ENCODE data around the gene ATG13. TPM values are rescaled to one million over a fixed set of nuclear protein-coding genes. Genes with fewer than 3 reads are reported as not detected.
A peak's percentile ranks its signal among the peaks of the same experiment; 100 is the strongest.

Gene ATG13
- total and polyA plus RNA-seq, 12 donors, result 31.0 to 177 (median 88.8) TPM

DNA sequence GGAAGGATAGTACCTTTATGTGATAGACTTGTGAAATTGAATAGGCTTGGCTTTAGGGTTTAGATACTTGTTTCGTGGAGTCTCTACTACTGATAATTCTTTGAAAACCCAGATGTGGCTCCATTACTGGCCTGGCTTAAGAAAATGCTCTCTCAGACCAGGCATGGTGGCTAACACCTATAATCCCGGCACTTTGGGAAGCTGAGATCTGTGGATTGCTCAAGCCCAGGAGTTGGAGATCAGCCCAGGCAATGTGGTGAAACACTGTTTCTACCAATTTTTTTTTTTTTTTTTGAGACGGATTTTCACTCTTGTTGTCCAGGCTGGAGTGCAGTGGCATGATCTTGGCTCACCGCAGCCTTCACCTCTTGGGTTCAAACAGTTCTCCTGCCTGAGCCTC lies 40.9 kb downstream of the ATG13 start:
- 51 to 62% (median 60%) methylated on average over 4 of the region's 4 CpGs for WGBS, 4 donors

DNA sequence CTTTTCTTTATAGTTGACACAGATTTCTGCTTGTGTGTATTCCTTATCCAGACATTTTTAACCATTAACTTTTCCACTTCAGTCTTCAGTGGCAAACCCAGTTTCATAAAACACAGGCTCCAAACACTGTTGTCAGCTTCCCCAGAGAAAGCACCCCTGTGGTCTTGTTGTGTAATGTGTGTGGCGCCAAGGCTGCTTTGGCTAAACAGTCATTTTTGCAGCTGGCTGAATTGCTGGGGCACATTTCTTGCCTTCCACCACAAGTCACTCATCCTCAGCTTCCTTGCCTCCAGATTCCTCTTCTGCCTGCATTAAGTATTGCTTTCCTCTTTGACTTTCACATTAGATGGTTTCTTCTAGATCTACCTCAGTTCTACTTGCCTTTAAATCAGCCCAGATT lies 42.6 kb downstream of the ATG13 start:
- H3K4me1 ChIP-seq (replicated peaks in 1 of 2), result no peaks in the 10 kb centered on the region
- H3K9me3 ChIP-seq (replicated peaks in 1 of 3), result no peaks in the 10 kb centered on the region
- WGBS, 4 donors, result 58 to 94% (median 81%) methylated on average over 1 of the region's 1 CpG
- no peaks in the 10 kb centered on the region for H3K27me3 ChIP-seq
- TF ChIP-seq CTCF (IDR thresholded peaks at IDR 0.05) (no peak), POLR2A (IDR thresholded peaks at IDR 0.05) (no peak)
- intact Hi-C loops (cut with DNase I), result no loop called here
- peaks cover 0 to 80% of the 10 kb centered on the region in 2 donors for H3K36me3 ChIP-seq (replicated peaks in 1 of 2)
- H3K27ac ChIP-seq, result no peak overlapping the region
- peak in 2 of 7 donors; percentile 29 to 49 for DNase-seq
- no peak overlapping the region for H3K4me3 ChIP-seq

More for the DNA sequence above, 40.9 kb downstream of the ATG13 start:
- intact Hi-C loops (cut with DNase I), result no loop called here
- Histone ChIP-seq H3K4me1 (replicated peaks in 1 of 2) (no peaks in the 10 kb centered on the region), H3K9me3 (replicated peaks in 1 of 3) (no peaks in the 10 kb centered on the region), H3K36me3 (replicated peaks in 1 of 2) (peaks cover 0 to 79% of the 10 kb centered on the region in 2 donors), H3K27me3 (no peaks in the 10 kb centered on the region), H3K27ac (no peak overlapping the region), H3K4me3 (no peak overlapping the region)
- TF ChIP-seq CTCF (IDR thresholded peaks at IDR 0.05), result no peak
- no peak for TF ChIP-seq POLR2A (IDR thresholded peaks at IDR 0.05)
- peak in 6 of 7 donors; percentile 57 to 81 (median 71) for DNase-seq

GRCh38 chr11:46661836-46662235 lies 44.5 kb downstream of the ATG13 start:
- Histone ChIP-seq H3K9me3 (replicated peaks in 1 of 3) (no peaks in the 10 kb centered on the region), H3K36me3 (replicated peaks in 1 of 2) (peaks cover 0 to 77% of the 10 kb centered on the region in 2 donors), H3K4me1 (replicated peaks in 1 of 2) (peaks cover 0 to 9% of the 10 kb centered on the region in 2 donors), H3K27ac (no peak overlapping the region), H3K27me3 (no peaks in the 10 kb centered on the region), H3K4me3 (no peak overlapping the region)
- TF ChIP-seq POLR2A (IDR thresholded peaks at IDR 0.05) (no peak), CTCF (IDR thresholded peaks at IDR 0.05) (no peak)
- no peak for DNase-seq
- intact Hi-C loops (cut with DNase I), result no loop called here

DNA sequence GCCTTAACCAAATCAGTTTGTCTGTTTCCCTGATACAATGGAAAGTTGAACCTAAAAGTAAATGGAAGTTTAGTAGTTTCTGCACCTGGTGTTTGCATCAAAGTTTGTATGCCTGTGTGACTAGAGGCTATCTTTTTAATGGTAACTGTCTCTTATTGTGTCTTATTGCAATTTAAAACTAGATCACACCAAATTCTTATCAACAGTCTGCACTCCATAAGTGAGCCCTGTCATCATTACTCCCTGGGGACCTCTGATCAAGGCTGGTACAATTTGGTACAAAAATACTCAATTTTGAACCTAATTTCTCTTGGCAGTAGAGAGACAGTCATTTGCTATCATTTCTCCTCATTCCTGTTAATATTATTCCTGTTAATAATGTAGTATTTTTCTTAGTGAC lies 45.0 kb downstream of the ATG13 start:
- DNase-seq, result no peak
- H3K9me3 ChIP-seq (replicated peaks in 1 of 3), result no peaks in the 10 kb centered on the region
- TF ChIP-seq CTCF (IDR thresholded peaks at IDR 0.05) (no peak), POLR2A (IDR thresholded peaks at IDR 0.05) (no peak)
- peaks cover 0 to 12% of the 10 kb centered on the region in 2 donors for H3K4me1 ChIP-seq (replicated peaks in 1 of 2)
- no peak overlapping the region for H3K27ac ChIP-seq
- H3K27me3 ChIP-seq, result no peaks in the 10 kb centered on the region
- no peak overlapping the region for H3K4me3 ChIP-seq
- H3K36me3 ChIP-seq (replicated peaks in 1 of 2), result peaks cover 0 to 76% of the 10 kb centered on the region in 2 donors
- intact Hi-C loops (cut with DNase I), result no loop called here

All from adrenal gland (tissue), 12 donors.